Panc1 (cell line): ENCODE data around the gene COMMD8.

Experiments
- CTCF ChIP-seq: fragments of 450-650 bp; IDR thresholded peaks from 2 replicates; pipeline ENCODE4 v1.5.1; 2017; ENCODE audit warnings: mild to moderate bottlenecking
- POLR2AphosphoS5 ChIP-seq: IDR thresholded peaks from 2 replicates; pipeline ENCODE4 v1.6.1; 2012; ENCODE audit warnings: mild to moderate bottlenecking, low read depth, low read length, moderate library complexity
- REST ChIP-seq, 2 experiments: IDR thresholded peaks; 2 replicates each; pipeline ENCODE4 v1.6.1; 2011 to 2012; ENCODE audit warnings: low read depth in 2 of 2, control low read depth in 1 of 2, low read length in 1 of 2, mild to moderate bottlenecking in 1 of 2, moderate library complexity in 1 of 2; ENCODE audit not compliant: insufficient read depth in 1 of 2

DNA sequence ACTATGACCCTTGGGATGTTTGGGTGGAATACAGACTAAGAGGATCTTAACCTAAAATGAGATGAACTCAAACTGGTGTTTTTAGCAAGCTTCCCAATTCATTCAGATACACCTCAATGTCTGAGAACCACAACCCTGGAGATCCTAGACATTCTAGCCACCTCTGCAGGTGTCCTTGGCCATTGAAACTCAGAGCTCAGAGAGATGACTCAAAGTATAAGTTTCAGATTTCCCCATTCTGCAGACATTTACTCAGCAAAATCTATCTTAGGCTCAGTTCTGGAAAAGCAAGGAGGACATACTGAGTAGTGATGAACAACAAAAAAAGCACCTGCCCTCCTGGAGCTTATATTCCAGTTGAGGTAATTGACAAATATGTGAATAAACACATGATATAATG lies 47.8 kb downstream of the COMMD8 start:
- TF ChIP-seq CTCF (no peak), REST (IDR thresholded peaks at IDR 0.05; ENCODE audit: insufficient read depth in 1 of 2, low read depth in 2 of 2, low read length in 1 of 2) (no peak), POLR2AphosphoS5 (no peak)
